ENCODE measurements around the gene IFI30.

The IFI30 gene

GRCh38 chr19:18131841-18132596 lies 41.6 kb upstream of the IFI30 start:
- TF ChIP-seq CTCF (IDR thresholded peaks at IDR 0.05; ENCODE audit: control extremely low read depth, extremely low read depth, low read depth, missing control alignments), result no peak
- ChIA-PET POLR2A (no interaction called here), CTCF (no interaction called here)
- no peak for DNase-seq (ENCODE audit: extremely low spot score)

GRCh38 chr19:18135712-18136584 lies 37.7 kb upstream of the IFI30 start:
- DNase-seq (ENCODE audit: extremely low spot score), result no peak
- ChIA-PET POLR2A (no interaction called here), CTCF (interaction anchor here (0.6 kb wide), 1 partner anchor 32 kb away, joined by 3 read pairs; no protein-coding TSS in a partner anchor)
- no peak for TF ChIP-seq CTCF (IDR thresholded peaks at IDR 0.05; ENCODE audit: control extremely low read depth, extremely low read depth, low read depth, missing control alignments)

GRCh38 chr19:18137242-18137641 lies 36.4 kb upstream of the IFI30 start:
- TF ChIP-seq CTCF (IDR thresholded peaks at IDR 0.05; ENCODE audit: control extremely low read depth, extremely low read depth, low read depth, missing control alignments), result no peak
- ChIA-PET POLR2A (no interaction called here), CTCF (interaction anchor here (0.7 to 2.1 kb wide), 2 partner anchors 15 to 17 kb away, joined by 5 to 8 read pairs; partner anchors contain the start of gene PIK3R2)
- DNase-seq (ENCODE audit: extremely low spot score), result no peak

- ChIA-PET POLR2A (no interaction called here), CTCF (interaction anchor here (0.7 to 2.1 kb wide), 2 partner anchors 14 to 18 kb away, joined by 5 to 8 read pairs; partner anchors contain the start of gene PIK3R2)
- DNase-seq (ENCODE audit: extremely low spot score), result no peak
- no peak for TF ChIP-seq CTCF (IDR thresholded peaks at IDR 0.05; ENCODE audit: control extremely low read depth, extremely low read depth, low read depth, missing control alignments)
Measured at GRCh38 chr19:18137657-18138339, 35.8 kb upstream of the IFI30 start.

GRCh38 chr19:18140473-18140872 lies 33.1 kb upstream of the IFI30 start:
- DNase-seq (ENCODE audit: extremely low spot score), result no peak
- ChIA-PET CTCF (interaction anchor here (1.4 to 3.6 kb wide), 2 partner anchors 11 to 68 kb away, joined by 4 to 16 read pairs; partner anchors contain the start of gene PIK3R2), POLR2A (no interaction called here)
- no peak for TF ChIP-seq CTCF (IDR thresholded peaks at IDR 0.05; ENCODE audit: control extremely low read depth, extremely low read depth, low read depth, missing control alignments)

GRCh38 chr19:18141031-18141430 lies 32.6 kb upstream of the IFI30 start:
- TF ChIP-seq CTCF (IDR thresholded peaks at IDR 0.05; ENCODE audit: control extremely low read depth, extremely low read depth, low read depth, missing control alignments), result no peak
- no peak for DNase-seq (ENCODE audit: extremely low spot score)
- ChIA-PET CTCF (interaction anchor here (1.0 to 3.6 kb wide), 7 partner anchors 11 to 282 kb away, joined by 3 to 16 read pairs (median 4); partner anchors contain the start of genes PIK3R2 and RPL18A), POLR2A (no interaction called here)
